ENCODE measurements around the gene ARHGAP32. TPM values are rescaled to one million over a fixed set of nuclear protein-coding genes. Genes with fewer than 3 reads are reported as not detected.

The ARHGAP32 gene
- 6.7 and 9.3 TPM in 2 replicates for total RNA-seq (2014; rRNA removed)
- polyA plus RNA-seq (2012) = 2.2 TPM

DNA sequence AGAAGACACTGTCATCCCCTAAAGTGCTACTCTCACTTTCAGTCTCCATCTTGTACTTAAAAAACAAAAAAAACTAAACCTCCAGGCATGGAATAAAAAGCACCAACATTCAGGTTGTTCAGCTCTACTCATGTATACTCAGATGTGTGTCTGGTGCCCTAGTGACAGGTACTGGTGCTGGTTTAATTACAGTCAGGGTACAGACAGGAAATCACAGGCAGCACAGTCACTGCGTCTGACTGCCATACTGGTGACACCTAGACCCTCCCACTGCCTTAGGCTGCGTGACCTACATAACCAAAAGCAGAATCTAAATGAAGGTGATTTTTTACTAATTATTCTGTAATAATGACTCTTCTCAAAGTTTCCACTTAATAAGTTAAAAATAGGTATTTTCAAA, at the start of gene ARHGAP32:
ARHGAP32 (minus strand) TSS at position 176 of the 400 bp plus-strand sequence; CDS start at position 49, 127 bp downstream.
- no peak for DNase-seq (ENCODE audit: low read depth)

DNA sequence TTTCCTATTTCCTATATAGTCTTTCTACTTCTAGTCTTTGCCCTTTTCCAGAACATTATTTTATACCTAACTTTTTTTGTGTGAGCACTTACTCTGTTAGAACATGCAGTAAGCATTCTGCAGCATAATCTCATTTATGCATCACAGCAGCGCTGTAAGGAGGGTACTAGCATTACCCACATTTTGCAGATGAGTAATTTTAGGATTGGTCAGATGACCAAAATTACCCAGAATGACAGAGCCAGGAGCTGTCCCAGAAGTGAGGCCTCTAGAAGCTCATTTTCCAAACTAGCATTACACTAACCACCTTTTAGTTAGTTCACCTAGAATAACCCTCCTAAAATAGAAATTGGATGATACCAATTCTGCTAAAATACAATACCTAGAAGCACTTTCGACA, 47.1 kb upstream of the ARHGAP32 start:
- no peak for DNase-seq (ENCODE audit: low read depth)

DNA sequence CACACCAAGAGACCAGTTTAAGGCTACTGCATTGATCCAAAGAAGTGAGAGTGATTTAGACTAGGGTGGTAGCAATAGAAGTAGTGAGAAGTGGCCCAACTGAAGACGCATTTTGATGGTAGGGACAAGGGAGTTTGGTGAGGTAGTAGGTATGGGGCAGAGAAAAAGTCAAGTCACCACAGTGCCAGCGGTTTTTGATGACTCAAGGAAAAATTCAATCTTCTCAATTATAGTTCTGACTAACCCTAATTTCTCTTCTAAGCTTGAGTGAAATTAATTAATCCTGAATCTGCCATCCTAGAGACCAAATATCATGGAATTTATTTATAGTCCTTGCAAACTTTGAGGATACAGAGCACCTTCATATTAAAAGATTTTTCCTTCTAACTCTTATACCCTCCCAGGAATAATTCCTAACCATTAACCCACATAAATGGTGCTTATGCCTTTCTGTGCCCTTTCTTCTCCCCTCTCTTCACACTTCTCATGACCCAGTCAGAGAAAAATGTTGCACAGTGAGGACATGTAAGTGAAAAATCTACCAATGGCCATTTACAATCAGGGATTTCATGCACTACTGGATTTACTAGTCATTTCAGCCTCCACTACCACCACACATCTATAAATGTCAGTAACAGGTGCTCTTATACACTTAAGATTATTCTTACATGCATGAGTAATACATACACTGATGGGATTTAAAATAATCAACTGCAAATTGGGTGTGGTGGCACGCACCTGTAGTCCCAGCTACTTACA, 45.9 kb upstream of the ARHGAP32 start:
- DNase-seq (ENCODE audit: low read depth) = peak; percentile 11

DNA sequence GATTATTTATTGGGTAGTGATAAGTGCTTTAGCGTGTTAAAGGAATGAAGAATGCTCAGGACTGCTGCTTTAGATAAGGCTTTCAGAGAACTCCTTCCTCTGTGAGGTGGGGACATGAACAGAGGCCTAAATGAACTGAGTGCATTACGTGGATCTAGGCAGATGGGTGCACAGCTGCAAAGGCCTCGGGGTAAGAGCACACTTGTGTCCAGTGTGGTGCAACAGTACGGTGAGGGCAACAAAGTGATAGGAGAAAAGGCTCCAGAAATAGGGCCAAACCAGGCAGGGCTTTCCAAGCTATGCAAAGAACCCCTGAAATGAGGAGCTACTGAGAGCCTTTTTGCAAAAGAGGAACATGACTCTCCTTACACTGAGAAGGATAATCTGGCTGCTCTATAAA, 45.3 kb upstream of the ARHGAP32 start:
- no peak for DNase-seq (ENCODE audit: low read depth)

DNA sequence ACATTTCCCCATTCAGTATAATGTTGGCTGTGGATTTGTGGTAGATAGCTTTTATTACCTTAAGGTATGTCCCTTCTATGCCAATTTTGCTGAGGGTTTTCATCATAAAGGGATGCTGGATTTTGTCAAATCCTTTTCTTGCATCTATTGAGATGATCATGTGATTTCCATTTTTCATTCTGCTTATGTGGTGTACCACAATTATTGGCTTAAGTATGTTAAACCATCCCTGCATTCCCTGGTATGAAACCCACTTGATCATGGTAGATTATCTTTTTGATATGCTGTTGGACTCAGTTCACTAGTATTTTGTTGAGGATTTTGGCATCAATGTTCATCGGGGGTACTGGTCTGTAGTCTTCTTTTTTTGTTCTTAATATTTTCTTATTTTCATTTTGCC, 44.7 kb upstream of the ARHGAP32 start:
- DNase-seq (ENCODE audit: low read depth) = no peak

DNA sequence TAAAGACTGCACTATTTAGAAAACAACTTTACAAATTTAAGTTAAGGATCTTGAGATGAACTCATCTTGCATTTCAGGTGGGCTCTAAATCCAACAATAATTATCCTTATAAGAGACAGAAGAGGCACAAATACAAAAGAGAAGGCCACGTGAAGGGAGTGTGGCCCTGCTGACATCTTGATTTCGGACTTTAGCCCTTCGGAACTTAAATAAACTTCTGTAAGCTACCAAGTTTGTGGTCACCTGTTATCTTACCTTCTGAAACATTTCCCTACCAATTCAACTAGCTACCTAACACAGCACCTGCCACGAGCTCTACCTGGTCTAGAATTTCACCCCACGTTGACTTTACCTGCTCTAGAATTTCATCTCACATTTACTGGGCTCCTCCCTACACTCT, 42.9 kb upstream of the ARHGAP32 start:
- DNase-seq (ENCODE audit: low read depth) = no peak

DNA sequence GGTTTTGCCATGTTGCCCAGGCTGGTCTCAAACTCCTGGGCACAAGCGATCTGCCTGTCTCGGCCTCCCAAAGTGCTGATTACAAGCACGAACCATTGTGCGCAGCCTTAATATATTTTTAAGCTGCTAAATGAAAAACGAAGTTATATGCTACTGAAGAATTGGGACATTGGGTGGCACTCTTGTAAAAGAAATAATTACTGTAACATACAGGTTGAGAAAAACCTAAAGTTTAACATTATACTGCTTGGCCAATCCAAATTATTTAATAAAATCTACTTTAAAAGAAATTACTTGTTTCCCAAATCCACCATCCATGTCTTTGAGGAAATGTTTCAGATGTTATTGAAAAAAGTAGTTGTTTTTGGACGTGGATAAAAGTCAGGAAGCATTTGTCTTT, 37.9 kb upstream of the ARHGAP32 start:
- DNase-seq (ENCODE audit: low read depth) = no peak

DNA sequence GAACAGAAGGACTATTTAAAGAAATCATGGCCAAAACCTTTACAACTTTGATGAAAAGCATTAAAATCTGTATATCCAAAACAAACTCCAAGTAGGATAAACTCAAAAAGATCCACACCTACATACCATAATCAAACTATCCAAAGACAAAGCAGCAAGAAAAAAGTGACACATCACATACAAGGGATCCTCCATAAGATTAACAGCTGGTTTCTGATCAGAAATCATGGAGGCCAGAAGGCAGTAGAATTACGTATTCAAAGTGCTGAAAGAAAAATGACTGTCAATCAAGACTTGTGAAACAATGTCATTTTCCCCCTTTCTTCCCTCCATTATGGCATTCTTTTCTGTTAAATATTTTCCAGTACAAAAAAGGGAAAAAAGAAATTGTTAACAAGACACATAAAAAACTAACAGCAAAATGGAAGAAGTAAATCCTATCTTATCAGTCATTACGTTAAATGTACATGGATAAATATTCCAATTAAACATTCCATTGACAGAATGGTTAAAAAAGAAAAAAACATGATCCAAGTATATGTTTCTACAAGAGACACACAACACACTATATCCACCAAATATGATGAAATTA, 34.2 kb upstream of the ARHGAP32 start:
- no peak for DNase-seq (ENCODE audit: low read depth)

DNA sequence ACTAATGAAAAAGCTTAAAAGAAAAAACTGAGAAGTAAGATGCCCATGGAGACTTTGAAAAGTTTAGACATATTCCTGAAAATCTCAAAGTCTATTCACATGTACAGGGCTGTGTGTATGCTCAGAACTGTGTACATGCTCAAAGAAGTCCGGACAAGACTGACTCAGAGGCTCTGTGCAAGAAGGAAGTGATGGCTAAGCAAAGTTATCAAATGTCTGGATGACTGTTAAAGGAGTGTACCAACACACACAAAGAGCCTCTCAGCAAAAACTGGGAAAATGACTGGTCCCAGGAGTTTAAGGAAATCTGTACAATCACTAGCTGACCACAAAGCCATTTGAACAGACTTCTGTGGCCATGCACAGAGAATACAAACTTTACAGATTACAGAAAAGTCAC, 33.1 kb upstream of the ARHGAP32 start:
- DNase-seq (ENCODE audit: low read depth) = peak; percentile 87

DNA sequence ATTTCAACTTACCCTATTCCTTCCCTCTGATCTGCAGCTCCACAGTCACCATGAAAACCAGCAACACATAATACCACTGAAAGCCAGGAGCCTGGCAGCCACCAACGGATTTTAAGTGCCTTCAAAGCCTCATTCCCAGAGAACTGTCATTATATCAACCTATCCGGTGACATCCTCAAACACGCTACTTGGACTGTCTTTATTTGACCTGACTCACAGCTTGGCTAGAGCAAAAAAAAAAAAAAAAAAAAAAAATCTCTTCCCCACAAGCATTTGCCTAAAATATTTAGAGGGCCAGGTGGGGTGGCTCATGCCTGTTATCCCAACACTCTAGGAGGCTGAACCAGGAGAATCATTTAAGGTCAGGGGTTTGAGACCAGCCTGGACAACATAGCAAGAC, 32.4 kb upstream of the ARHGAP32 start:
- peak; percentile 61 for DNase-seq (ENCODE audit: low read depth)

DNA sequence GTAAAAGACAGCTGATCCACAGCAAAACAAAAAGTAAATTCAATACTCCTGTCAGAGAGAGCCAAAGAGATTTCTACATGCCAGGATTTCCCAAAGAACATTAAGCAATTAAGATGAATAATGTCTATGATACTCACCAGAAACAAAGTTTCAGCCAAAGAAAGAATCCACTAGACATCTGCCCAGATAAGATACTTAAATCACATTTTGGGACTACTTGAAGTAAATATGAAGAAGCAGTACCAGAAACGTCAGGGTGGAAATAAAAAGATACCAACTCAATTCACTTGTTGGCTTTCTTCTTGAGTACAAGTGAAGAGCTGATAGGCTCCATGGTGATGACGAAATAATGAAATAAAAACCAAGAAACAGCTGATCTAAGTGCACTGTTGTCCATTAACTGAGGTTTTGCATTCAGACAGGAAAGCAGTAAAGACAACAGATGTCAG, 31.6 kb upstream of the ARHGAP32 start:
- peak; percentile 79 for DNase-seq (ENCODE audit: low read depth)

DNA sequence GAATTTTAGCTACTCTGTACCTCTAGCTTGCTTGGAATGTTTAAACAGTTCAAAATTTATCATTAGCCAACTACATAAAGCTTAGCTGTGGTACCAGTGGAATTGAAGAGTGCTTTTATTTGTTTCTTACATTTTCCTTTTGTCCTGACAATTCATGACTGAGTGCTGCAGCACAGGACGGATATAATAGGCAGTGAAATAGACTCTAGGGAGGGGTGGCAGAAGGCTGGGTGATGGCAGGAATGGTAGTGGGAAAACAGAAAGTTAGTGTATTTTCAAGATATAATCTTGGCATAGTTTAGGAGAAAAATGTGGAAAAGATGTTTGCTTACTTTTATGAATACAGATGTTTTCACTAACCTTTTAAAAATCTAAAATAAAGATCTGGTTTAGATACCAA, 31.1 kb upstream of the ARHGAP32 start:
- DNase-seq (ENCODE audit: low read depth) = no peak

DNA sequence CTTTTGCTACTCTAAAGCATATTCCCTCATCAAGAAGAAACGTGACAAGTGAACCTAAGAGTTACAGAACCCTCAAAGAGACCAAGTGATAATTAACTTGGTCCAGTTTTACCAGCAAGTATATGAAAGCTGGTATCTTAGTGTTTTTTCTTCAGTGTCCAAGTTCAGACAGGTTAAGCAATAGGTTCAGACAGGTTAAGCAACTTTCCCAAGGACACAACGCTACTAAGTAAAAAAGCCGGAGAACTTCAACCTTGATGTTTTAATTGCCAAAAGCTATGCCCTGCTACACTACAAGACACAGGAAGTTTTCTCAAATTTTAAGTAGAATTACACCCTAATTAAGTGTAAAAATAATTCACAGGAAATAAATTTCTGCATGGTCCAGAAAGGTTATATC, 30.0 kb upstream of the ARHGAP32 start:
- no peak for DNase-seq (ENCODE audit: low read depth)

DNA sequence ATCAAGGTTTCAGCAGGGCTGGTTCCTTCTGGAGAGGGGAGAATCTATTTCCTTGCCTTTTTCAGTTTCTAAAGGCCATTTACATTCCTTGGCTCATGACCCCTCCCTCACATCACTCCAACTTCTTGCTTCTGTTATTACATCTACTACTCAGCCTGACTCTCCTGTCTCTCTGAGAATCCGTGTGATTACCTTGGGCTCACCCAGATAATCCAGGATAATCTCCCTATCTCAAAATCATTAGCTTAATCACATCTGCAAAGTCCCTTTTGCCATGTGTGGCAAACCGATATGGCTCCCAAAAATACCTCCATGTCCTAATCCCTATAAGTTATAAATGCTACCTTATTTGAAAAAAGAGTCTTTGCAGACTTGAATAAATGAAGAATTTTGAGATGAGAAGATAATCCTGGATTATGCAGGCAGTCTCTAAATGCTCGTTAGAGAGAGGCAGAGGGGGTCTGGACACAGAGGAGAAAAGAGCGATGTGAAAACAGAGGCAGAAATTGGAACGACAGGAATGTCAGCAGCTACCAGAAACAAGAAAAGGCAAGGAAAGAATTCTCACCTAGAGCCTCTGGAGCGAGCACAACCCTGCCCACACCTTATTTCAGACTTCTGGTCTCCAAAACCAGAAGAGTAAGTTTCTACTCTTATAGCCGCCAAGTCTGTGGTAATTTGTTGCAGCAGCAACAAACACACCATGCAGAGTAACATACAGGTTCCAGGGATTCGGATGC, 23.6 kb upstream of the ARHGAP32 start:
- no peak for DNase-seq (ENCODE audit: low read depth)

DNA sequence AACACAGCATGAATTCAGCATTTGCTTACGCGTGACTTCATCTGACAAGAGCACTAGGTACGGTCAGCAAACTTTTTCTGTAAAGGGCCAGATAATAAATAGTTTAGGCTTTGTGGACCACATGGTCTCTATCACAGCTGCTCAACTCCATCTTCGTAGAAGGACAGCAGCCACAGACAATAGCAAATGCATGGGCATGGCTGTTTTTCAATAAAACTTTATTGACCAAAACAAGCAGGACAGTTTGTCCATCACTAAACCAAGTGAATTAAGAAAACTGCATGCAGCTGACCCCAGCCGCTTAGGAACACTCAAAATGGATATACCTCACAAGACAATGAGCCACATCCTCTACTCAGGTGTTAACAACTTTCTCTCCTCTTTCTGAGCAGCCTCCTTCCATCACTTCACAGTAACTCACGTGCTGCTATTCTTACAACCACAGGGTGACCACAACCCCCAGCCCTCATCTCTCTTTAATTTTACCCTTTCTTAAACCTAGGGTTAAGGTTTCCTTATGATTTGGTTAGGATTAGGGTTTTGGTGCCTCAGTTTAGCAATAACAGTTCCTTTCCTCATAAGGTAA, 22.7 kb upstream of the ARHGAP32 start:
- peak; percentile 19 for DNase-seq (ENCODE audit: low read depth)

DNA sequence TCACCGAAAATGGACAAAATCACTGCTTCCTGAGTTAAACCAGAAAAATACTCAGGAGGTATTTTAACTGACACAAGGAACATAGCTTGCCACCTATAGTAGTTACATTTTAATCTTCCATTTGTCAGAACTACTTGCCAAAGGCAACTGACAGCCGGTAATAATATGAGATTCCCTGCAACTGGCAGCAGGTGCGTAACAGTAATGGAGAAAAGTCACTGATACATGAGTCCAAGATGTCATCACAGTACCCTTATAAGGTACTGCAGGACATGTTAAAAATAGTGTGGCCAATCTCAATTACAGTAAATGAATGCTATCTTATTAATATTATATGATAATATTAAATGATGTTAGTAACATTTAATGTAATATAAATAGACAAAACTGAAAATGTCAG, 21.1 kb upstream of the ARHGAP32 start:
- no peak for DNase-seq (ENCODE audit: low read depth)

DNA sequence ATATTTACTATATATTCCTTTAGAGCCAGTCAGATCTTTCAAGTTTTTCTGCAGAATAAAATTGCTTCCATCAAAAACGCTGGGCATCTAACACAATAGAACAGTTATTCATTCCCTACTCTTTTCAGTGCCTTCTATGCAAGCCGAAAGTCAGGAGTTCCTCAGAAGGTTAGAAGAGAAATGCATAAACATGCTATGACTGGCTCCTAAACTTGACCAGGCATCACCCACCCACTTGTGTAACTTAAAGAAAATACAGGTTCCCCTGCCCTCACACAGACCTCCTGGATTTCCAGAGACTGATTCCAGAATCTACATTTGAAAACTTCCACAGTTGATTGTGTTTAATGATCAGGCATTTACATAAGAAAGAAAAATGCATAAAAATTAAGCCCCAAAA, 19.3 kb upstream of the ARHGAP32 start:
- no peak for DNase-seq (ENCODE audit: low read depth)

DNA sequence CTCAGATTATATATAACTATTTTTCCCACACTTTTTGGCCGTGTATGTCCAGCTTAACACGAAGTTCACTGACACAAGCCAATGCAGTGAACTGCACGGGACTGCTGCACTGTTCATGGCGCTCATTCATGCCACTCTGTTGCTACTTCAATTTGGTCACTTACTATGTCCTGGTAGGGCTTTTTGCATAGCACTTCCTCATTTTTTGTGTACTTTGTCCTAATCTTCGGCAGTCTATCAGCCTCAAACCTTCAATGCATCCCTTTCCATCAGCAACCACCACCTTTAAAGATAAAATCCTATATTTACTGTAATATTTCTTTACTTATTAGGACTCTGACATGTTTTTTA, 18.7 kb upstream of the ARHGAP32 start:
- DNase-seq (ENCODE audit: low read depth) = no peak

DNA sequence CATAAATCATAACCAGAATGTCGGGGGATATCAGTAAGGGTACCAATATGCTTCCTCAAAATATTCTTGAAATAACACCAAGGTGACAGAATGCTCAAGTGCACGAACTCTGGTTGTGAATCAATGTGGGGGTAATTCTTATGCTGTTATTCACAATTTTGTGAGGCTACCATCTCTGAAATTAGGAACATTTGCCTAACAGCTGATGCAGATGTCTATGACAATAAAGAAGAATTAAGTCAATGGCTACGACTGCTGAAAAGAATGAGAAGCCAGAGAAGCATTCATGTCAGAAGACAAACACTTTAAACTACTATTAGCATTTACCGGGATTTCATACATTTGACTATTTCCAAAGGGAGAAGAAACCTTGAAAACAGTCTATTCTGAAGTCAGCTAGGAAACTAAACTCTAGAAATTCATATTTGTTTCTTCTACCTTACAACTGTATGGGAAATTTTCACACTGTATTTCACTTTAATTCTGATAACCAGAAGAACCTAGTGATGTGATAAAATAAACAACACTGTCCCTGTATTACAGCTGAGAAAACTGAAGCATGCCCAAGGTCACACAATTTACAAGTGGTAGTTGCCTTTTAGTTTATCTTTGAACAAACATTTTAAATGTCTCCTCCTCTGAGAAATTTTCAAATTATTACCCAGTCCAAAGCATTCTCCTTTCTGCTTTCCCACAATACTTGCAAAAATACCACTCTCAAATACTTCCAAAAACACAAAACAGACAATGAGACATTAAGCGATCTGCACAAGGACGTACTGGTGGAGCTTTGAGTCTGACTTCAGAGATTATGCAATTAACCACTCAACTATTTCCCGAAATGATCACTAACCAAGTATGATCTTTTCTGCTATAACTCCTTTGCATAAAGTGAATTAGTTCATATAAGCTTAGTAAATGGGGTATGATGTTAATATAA, 18.0 kb upstream of the ARHGAP32 start:
- DNase-seq (ENCODE audit: low read depth) = peak; percentile 18

DNA sequence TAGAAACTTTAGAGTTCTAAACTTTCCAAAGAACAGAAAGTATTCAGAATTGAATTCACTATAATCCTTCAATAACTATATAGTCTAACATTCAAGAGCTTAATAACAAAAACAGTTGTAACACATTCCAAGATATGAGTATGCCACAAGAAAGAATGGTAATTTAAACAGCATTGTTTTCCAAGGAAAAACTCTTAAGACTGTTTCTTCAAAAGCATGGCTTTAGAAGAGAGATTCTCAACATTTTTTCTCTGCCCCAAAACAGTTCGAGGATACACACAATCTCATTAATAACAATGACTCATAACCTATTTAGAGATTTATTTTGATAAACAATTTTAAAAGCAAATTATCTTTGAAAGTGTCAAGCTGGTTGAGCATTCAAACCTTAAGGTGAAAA, 16.7 kb upstream of the ARHGAP32 start:
- no peak for DNase-seq (ENCODE audit: low read depth)

DNA sequence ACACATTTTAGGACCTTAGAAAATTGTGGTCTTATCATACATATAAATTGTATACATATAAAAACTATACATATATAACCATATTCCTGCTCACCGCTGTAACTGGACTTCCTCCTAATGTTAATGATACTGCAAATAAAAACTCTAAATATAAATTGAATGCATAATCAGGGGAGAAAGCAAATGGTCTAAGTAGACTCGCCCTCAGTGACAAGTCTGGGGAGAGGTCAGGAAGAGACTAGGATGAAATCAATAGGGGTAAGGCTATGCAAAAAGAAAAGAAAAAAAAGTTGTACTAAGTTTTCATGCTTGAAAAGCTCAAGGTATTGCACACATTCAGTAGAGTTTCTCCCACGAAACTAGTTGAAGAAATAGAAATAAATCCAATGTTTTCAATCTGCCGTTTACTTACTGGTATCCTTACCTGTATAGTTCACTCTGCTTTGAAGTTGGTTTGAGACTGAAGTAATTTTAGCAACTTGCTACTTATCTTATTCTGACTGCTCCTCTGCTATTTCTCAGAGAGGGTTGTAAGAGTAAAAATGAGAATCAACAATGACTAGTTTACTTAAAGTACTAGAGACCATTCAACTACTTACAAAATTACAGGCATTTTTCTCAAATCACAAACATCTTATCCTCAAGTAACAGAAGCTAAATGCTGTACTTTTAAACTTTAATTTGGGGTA, 12.2 kb upstream of the ARHGAP32 start:
- DNase-seq (ENCODE audit: low read depth) = no peak

All from LHCN-M2 (cell line).